Measurements from ENCODE around the gene ERICH2.

ERICH2 gene

DNA sequence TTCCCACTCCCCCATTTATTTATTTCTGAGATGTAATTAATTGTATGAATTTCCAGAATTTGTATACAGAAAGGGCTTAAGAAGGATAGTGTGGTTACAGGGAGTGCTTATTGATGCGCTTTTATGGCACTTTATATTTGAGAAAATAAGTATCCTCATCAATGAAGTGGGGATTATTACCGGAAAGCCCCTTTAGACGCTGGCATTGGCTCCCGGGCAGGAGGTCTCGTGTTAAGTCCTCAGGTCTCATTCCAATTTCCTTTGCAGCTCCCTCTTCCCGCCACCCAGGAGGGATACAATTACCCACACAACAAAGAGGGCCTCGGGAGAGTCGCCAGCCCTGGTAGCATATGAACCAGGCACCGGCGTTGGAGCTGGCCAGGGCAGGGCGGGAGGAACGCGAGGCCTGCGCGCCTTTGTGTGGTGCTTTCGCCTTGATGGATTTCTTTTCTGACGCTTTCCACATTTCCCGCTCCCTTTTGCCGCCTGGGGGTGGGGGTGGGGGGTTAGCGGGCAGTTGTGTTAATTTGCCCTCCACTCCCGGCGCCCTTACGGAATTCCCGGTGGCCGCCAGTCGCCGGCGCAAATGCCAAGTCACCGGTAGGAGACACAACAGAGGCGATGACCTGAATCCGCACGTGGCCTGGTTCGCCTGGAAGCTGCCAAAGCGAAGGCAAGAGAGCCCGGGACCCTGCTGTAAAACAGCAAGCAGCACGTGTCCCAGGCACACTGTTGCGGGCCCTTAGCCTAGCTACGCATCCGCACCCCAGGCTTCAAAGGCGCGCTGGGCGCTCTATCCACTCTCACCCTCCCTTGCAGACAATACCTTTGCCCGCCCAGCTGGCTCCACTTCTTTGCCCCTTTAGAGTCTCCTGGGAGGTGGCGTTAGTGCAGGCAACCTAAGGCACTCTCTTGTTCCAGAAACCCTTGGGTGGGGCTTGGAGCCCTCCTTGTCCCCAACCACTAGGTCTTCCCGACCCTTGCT lies 49.8 kb downstream of the ERICH2 start:
- TF ChIP-seq ZNF8 (CRISPR knock-in tag; IDR thresholded peaks at IDR 0.05): no peak
- TF ChIP-seq GLIS3 (CRISPR knock-in tag; IDR thresholded peaks at IDR 0.05): no peak
- no peak for TF ChIP-seq TOX (CRISPR knock-in tag; IDR thresholded peaks at IDR 0.05; ENCODE audit: borderline replicate concordance)
- TF ChIP-seq, protein P1, sequence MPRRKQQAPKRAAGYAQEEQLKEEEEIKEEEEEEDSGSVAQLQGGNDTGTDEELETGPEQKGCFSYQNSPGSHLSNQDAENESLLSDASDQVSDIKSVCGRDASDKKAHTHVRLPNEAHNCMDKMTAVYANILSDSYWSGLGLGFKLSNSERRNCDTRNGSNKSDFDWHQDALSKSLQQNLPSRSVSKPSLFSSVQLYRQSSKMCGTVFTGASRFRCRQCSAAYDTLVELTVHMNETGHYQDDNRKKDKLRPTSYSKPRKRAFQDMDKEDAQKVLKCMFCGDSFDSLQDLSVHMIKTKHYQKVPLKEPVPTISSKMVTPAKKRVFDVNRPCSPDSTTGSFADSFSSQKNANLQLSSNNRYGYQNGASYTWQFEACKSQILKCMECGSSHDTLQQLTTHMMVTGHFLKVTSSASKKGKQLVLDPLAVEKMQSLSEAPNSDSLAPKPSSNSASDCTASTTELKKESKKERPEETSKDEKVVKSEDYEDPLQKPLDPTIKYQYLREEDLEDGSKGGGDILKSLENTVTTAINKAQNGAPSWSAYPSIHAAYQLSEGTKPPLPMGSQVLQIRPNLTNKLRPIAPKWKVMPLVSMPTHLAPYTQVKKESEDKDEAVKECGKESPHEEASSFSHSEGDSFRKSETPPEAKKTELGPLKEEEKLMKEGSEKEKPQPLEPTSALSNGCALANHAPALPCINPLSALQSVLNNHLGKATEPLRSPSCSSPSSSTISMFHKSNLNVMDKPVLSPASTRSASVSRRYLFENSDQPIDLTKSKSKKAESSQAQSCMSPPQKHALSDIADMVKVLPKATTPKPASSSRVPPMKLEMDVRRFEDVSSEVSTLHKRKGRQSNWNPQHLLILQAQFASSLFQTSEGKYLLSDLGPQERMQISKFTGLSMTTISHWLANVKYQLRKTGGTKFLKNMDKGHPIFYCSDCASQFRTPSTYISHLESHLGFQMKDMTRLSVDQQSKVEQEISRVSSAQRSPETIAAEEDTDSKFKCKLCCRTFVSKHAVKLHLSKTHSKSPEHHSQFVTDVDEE (CRISPR knock-in tag; IDR thresholded peaks at IDR 0.05): no peak
- no peak for TF ChIP-seq ZC3H10 (CRISPR knock-in tag; IDR thresholded peaks at IDR 0.05)
- TF ChIP-seq ZNF565 (CRISPR knock-in tag; conservative IDR thresholded peaks at IDR 0.05; ENCODE audit: low read depth): no peak
- no peak for TF ChIP-seq ZFP3 (CRISPR knock-in tag; IDR thresholded peaks at IDR 0.05)
- TF ChIP-seq OSR1 (CRISPR knock-in tag; IDR thresholded peaks at IDR 0.05): no peak
- TF ChIP-seq, protein P2, sequence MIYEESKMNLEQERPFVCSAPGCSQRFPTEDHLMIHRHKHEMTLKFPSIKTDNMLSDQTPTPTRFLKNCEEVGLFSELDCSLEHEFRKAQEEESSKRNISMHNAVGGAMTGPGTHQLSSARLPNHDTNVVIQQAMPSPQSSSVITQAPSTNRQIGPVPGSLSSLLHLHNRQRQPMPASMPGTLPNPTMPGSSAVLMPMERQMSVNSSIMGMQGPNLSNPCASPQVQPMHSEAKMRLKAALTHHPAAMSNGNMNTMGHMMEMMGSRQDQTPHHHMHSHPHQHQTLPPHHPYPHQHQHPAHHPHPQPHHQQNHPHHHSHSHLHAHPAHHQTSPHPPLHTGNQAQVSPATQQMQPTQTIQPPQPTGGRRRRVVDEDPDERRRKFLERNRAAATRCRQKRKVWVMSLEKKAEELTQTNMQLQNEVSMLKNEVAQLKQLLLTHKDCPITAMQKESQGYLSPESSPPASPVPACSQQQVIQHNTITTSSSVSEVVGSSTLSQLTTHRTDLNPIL (CRISPR knock-in tag; IDR thresholded peaks at IDR 0.05; ENCODE audit: low read depth): no peak
- TF ChIP-seq, protein P3, sequence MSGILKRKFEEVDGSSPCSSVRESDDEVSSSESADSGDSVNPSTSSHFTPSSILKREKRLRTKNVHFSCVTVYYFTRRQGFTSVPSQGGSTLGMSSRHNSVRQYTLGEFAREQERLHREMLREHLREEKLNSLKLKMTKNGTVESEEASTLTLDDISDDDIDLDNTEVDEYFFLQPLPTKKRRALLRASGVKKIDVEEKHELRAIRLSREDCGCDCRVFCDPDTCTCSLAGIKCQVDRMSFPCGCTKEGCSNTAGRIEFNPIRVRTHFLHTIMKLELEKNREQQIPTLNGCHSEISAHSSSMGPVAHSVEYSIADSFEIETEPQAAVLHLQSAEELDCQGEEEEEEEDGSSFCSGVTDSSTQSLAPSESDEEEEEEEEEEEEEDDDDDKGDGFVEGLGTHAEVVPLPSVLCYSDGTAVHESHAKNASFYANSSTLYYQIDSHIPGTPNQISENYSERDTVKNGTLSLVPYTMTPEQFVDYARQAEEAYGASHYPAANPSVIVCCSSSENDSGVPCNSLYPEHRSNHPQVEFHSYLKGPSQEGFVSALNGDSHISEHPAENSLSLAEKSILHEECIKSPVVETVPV (CRISPR knock-in tag; IDR thresholded peaks at IDR 0.05): no peak
- TF ChIP-seq SNAI2 (CRISPR knock-in tag; IDR thresholded peaks at IDR 0.05): no peak
- ATAC-seq: no peak

DNA sequence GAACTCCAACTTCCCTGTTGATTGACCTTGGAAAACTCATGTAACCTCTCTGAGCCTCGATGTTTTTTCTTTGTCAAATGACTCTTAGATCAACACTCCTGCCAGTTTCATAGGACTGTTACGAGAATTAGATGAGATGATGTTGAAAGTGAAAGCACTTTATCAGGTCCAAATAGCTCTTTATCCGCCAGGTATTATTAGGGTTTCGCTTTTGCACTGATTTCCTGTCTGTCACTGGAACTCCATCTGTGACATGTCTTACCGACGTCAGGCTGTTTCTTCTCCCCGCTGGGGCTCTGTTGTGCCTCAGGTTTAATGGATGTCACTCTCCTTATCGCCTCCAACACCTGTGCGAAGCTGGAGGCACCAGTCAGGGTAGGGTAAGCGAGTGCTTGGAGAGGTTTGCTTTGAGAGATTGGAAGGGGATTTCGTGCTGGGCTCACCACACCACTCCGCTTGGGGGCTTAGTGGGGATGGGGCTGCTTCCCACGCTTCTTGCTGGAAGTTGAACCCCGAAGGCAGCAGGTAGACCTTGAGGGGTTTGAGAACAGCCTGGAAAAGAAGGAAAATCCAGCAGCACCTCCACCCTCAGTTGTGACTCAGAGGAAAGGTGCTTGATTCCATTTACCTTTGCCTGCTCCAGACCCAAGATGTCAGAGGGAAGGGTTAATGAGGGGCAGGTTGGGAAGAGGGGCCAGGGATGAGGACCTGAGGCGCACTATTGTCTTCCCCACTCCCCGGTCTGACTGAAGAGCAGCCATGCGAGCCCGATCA lies 50.8 kb downstream of the ERICH2 start:
- no peak for ATAC-seq

DNA sequence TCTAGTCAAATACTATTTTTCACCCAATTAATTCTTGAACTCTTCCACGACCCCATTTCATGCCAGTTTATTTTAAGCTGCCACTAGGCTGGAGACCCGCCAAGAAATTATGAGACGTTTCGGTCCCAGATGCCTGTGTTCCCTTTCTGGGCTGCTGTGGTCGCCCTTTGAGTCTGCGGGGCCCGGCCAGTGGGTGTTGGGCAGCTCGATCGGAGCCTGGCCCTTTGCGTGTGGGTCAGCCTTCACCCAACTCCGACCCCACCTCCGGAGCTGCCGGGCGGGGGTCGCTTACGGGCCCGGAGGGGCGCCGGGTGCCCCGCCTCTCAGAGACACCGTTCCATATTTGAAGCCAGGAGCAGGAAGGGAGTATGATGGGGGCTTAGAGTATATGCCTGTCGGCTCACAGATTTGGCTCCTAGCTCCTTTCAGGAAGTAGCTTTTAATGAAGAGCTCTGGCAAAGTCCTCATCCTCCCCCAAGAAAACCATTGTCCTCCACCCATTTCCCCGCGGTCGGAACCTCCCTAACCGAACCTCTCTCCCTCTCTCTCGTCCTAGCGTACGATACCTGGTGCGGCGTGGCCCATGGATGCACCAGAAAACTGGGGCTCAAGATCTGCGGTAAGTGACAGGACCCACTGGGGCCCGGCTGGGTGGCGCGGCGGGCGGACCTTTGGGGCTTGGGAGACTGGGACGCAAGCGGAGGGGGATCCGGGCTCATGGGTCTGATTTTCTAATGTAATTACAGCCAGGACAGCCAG lies 51.5 kb downstream of the ERICH2 start:
- no peak for ATAC-seq
- TF ChIP-seq RARB (CRISPR knock-in tag; IDR thresholded peaks at IDR 0.05) (no peak), ZNF565 (CRISPR knock-in tag; conservative IDR thresholded peaks at IDR 0.05; ENCODE audit: low read depth) (no peak), ZC3H10 (CRISPR knock-in tag; IDR thresholded peaks at IDR 0.05) (no peak), ARNTL (CRISPR knock-in tag; IDR thresholded peaks at IDR 0.05; ENCODE audit: borderline replicate concordance, low read depth) (no peak), ESRRG (CRISPR knock-in tag; IDR thresholded peaks at IDR 0.05) (no peak), CSDC2 (CRISPR knock-in tag; IDR thresholded peaks at IDR 0.05) (no peak), PPARA (CRISPR knock-in tag; IDR thresholded peaks at IDR 0.05; ENCODE audit: borderline replicate concordance) (no peak), BACH2 (CRISPR knock-in tag; IDR thresholded peaks at IDR 0.05; ENCODE audit: borderline replicate concordance) (no peak), TOX (CRISPR knock-in tag; IDR thresholded peaks at IDR 0.05; ENCODE audit: borderline replicate concordance) (no peak), ZFP3 (CRISPR knock-in tag; IDR thresholded peaks at IDR 0.05) (no peak), GLIS3 (CRISPR knock-in tag; IDR thresholded peaks at IDR 0.05) (no peak), ISL1 (CRISPR knock-in tag; IDR thresholded peaks at IDR 0.05) (no peak), ZNF8 (CRISPR knock-in tag; IDR thresholded peaks at IDR 0.05) (no peak), SNAI2 (CRISPR knock-in tag; IDR thresholded peaks at IDR 0.05) (no peak), ZNF70 (CRISPR knock-in tag; IDR thresholded peaks at IDR 0.05) (no peak)
- TF ChIP-seq, protein P4, sequence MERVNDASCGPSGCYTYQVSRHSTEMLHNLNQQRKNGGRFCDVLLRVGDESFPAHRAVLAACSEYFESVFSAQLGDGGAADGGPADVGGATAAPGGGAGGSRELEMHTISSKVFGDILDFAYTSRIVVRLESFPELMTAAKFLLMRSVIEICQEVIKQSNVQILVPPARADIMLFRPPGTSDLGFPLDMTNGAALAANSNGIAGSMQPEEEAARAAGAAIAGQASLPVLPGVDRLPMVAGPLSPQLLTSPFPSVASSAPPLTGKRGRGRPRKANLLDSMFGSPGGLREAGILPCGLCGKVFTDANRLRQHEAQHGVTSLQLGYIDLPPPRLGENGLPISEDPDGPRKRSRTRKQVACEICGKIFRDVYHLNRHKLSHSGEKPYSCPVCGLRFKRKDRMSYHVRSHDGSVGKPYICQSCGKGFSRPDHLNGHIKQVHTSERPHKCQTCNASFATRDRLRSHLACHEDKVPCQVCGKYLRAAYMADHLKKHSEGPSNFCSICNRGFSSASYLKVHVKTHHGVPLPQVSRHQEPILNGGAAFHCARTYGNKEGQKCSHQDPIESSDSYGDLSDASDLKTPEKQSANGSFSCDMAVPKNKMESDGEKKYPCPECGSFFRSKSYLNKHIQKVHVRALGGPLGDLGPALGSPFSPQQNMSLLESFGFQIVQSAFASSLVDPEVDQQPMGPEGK (CRISPR knock-in tag; IDR thresholded peaks at IDR 0.05; ENCODE audit: borderline replicate concordance): no peak
- TF ChIP-seq, protein P3 (CRISPR knock-in tag; IDR thresholded peaks at IDR 0.05): no peak
- TF ChIP-seq, protein P2 (CRISPR knock-in tag; IDR thresholded peaks at IDR 0.05; ENCODE audit: low read depth): no peak

More for the DNA sequence above, 50.8 kb downstream of the ERICH2 start:
- TF ChIP-seq GLIS3 (CRISPR knock-in tag; IDR thresholded peaks at IDR 0.05) (no peak), SNAI2 (CRISPR knock-in tag; IDR thresholded peaks at IDR 0.05) (no peak)
- TF ChIP-seq, protein P3 (CRISPR knock-in tag; IDR thresholded peaks at IDR 0.05): no peak

All from SK-N-SH treated with all-trans-retinoic acid at 6 μM for 48 hours (cell line).